Measurements from ENCODE around the gene ZFAND6.

The ZFAND6 gene

GRCh38 chr15:80026310-80026709 is 33.2 kb upstream of the ZFAND6 start:
- Histone ChIP-seq H3K9ac (ENCODE audit: low read length) (no peak overlapping the region), H2BK5ac (ENCODE audit: low read depth, low read length, poor library complexity) (no peak overlapping the region), H4K8ac (ENCODE audit: low read depth, low read length) (no peak overlapping the region), H2BK12ac (ENCODE audit: low read length) (no peak overlapping the region), H3K23ac (ENCODE audit: low read length) (no peak overlapping the region), H4K91ac (ENCODE audit: low read depth, low read length) (no peak overlapping the region), H3K79me1 (ENCODE audit: low read length) (no peaks in the 10 kb centered on the region), H3K18ac (ENCODE audit: low read length) (no peak overlapping the region), H3K36me3 (ENCODE audit: control insufficient read depth in 1 of 2, insufficient read depth in 2 of 2, low read length in 2 of 2) (no peaks in the 10 kb centered on the region), H3K79me2 (ENCODE audit: control insufficient read depth, insufficient read depth, low read length, poor library complexity) (no peaks in the 10 kb centered on the region), H3K27ac (ENCODE audit: low read depth, low read length) (no peak overlapping the region), H2AFZ (ENCODE audit: insufficient read depth, low read length, poor library complexity) (no peak overlapping the region), H3K14ac (ENCODE audit: low read length) (no peak overlapping the region), H2AK5ac (ENCODE audit: low read length) (no peak overlapping the region), H3K4me3 (ENCODE audit: low read depth, low read length) (no peak overlapping the region), H3K4me1 (ENCODE audit: control insufficient read depth in 1 of 2, insufficient read depth in 2 of 2, low read length in 2 of 2) (no peaks in the 10 kb centered on the region), H3K9me3 (ENCODE audit: insufficient read depth, low read depth, low read length) (peaks cover 2% of the 10 kb centered on the region), H4K12ac (ENCODE audit: low read depth, low read length) (no peak overlapping the region), H2BK120ac (ENCODE audit: insufficient read depth, low read length, poor library complexity) (no peak overlapping the region), H3K4ac (ENCODE audit: low read depth, low read length) (no peak overlapping the region), H3K4me2 (ENCODE audit: low read length) (no peak overlapping the region), H3K27me3 (ENCODE audit: insufficient read depth, low read length) (no peaks in the 10 kb centered on the region)
- DNase-seq = no peak
- no CpG with 5 or more reads among the region's 3 CpGs for WGBS (ENCODE audit: extremely low coverage, insufficient coverage, insufficient read length)

- no peak for DNase-seq
- no peak overlapping the region for H3K4me2 ChIP-seq (ENCODE audit: low read length)
- no peak overlapping the region for H3K27ac ChIP-seq (ENCODE audit: low read depth, low read length)
- no peak overlapping the region for H2BK120ac ChIP-seq (ENCODE audit: insufficient read depth, low read length, poor library complexity)
- no peak overlapping the region for H3K18ac ChIP-seq (ENCODE audit: low read length)
- H4K8ac ChIP-seq (ENCODE audit: low read depth, low read length) = no peak overlapping the region
- H4K12ac ChIP-seq (ENCODE audit: low read depth, low read length) = no peak overlapping the region
- no peak overlapping the region for H4K91ac ChIP-seq (ENCODE audit: low read depth, low read length)
- H3K23ac ChIP-seq (ENCODE audit: low read length) = no peak overlapping the region
- H2AK5ac ChIP-seq (ENCODE audit: low read length) = no peak overlapping the region
- no peak overlapping the region for H3K4ac ChIP-seq (ENCODE audit: low read depth, low read length)
- H3K79me2 ChIP-seq (ENCODE audit: control insufficient read depth, insufficient read depth, low read length, poor library complexity) = no peaks in the 10 kb centered on the region
- H2AFZ ChIP-seq (ENCODE audit: insufficient read depth, low read length, poor library complexity) = no peak overlapping the region
- no peak overlapping the region for H3K9ac ChIP-seq (ENCODE audit: low read length)
- peaks cover 2% of the 10 kb centered on the region for H3K9me3 ChIP-seq (ENCODE audit: insufficient read depth, low read depth, low read length)
- no peak overlapping the region for H2BK5ac ChIP-seq (ENCODE audit: low read depth, low read length, poor library complexity)
- no peak overlapping the region for H2BK12ac ChIP-seq (ENCODE audit: low read length)
- H3K4me1 ChIP-seq (ENCODE audit: control insufficient read depth in 1 of 2, insufficient read depth in 2 of 2, low read length in 2 of 2) = no peaks in the 10 kb centered on the region
- H3K36me3 ChIP-seq (ENCODE audit: control insufficient read depth in 1 of 2, insufficient read depth in 2 of 2, low read length in 2 of 2) = no peaks in the 10 kb centered on the region
- H3K14ac ChIP-seq (ENCODE audit: low read length) = no peak overlapping the region
- H3K4me3 ChIP-seq (ENCODE audit: low read depth, low read length) = no peak overlapping the region
- no CpG with 5 or more reads among the region's 4 CpGs for WGBS (ENCODE audit: extremely low coverage, insufficient coverage, insufficient read length)
- H3K79me1 ChIP-seq (ENCODE audit: low read length) = no peaks in the 10 kb centered on the region
- H3K27me3 ChIP-seq (ENCODE audit: insufficient read depth, low read length) = no peaks in the 10 kb centered on the region
Measured at GRCh38 chr15:80026754-80027153, 32.7 kb upstream of the ZFAND6 start.

DNA sequence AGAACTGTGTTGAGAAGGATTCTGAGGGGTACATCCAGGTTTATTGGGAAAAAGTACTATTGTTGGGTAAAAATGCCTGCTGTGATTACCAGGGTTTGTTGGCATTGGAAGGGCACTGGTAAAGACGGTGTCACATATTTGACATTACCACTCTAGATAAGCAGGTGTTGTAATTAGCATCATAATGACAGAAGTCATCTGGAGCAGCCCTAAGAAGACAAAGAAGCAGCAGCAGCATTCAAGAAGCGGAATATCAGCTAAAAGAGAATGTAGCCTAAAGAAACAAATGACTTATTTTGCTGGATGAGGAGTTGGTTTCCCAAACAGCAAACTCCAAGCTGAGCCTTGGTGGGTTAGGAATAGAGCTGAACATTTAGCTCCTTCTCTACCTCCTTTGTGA is 30.5 kb upstream of the ZFAND6 start:
- Histone ChIP-seq H3K18ac (ENCODE audit: low read length) (no peak overlapping the region), H2AK5ac (ENCODE audit: low read length) (no peak overlapping the region), H2BK120ac (ENCODE audit: insufficient read depth, low read length, poor library complexity) (no peak overlapping the region), H3K4me2 (ENCODE audit: low read length) (no peak overlapping the region), H3K9ac (ENCODE audit: low read length) (no peak overlapping the region), H3K4ac (ENCODE audit: low read depth, low read length) (no peak overlapping the region), H3K79me1 (ENCODE audit: low read length) (no peaks in the 10 kb centered on the region), H4K8ac (ENCODE audit: low read depth, low read length) (no peak overlapping the region), H2BK12ac (ENCODE audit: low read length) (no peak overlapping the region), H2AFZ (ENCODE audit: insufficient read depth, low read length, poor library complexity) (no peak overlapping the region), H3K4me3 (ENCODE audit: low read depth, low read length) (no peak overlapping the region), H3K14ac (ENCODE audit: low read length) (no peak overlapping the region), H3K27ac (ENCODE audit: low read depth, low read length) (no peak overlapping the region), H3K36me3 (ENCODE audit: control insufficient read depth in 1 of 2, insufficient read depth in 2 of 2, low read length in 2 of 2) (no peaks in the 10 kb centered on the region), H3K9me3 (ENCODE audit: insufficient read depth, low read depth, low read length) (peaks cover 2% of the 10 kb centered on the region), H2BK5ac (ENCODE audit: low read depth, low read length, poor library complexity) (no peak overlapping the region), H3K4me1 (ENCODE audit: control insufficient read depth in 1 of 2, insufficient read depth in 2 of 2, low read length in 2 of 2) (peaks cover 3 to 4% of the 10 kb centered on the region in 2 experiments), H4K12ac (ENCODE audit: low read depth, low read length) (no peak overlapping the region), H3K23ac (ENCODE audit: low read length) (no peak overlapping the region), H4K91ac (ENCODE audit: low read depth, low read length) (no peak overlapping the region), H3K27me3 (ENCODE audit: insufficient read depth, low read length) (no peaks in the 10 kb centered on the region), H3K79me2 (ENCODE audit: control insufficient read depth, insufficient read depth, low read length, poor library complexity) (no peaks in the 10 kb centered on the region)
- no CpG with 5 or more reads among the region's 2 CpGs for WGBS (ENCODE audit: extremely low coverage, insufficient coverage, insufficient read length)
- DNase-seq = no peak

DNA sequence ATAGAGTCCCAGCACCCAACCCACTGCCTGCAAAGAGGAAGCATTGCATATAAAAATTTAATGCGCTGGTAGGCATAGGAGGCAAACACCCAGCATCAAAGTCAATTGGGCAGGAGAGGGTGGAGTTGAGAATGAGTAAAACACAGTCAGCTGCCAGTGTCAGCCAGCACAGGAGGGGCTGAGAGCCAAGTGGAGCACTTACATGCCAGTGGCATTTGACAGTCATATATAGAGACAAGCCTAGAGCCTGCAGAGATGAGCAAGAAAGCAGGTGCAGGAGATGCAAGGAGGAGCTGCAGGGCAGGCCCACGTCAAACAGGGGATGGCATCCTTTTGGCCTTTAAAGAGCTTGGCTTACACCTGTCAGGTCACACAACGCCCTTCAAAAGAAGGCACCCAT is 27.6 kb upstream of the ZFAND6 start:
- DNase-seq = peak; percentile 5 to 58
- no peak overlapping the region for H3K14ac ChIP-seq (ENCODE audit: low read length)
- H2BK12ac ChIP-seq (ENCODE audit: low read length) = no peak overlapping the region

More for the DNA sequence above, 27.6 kb upstream of the ZFAND6 start:
- Histone ChIP-seq H3K36me3 (ENCODE audit: control insufficient read depth in 1 of 2, insufficient read depth in 2 of 2, low read length in 2 of 2) (no peaks in the 10 kb centered on the region), H4K8ac (ENCODE audit: low read depth, low read length) (no peak overlapping the region), H3K4me2 (ENCODE audit: low read length) (no peak overlapping the region), H3K4me3 (ENCODE audit: low read depth, low read length) (no peak overlapping the region), H3K27me3 (ENCODE audit: insufficient read depth, low read length) (no peaks in the 10 kb centered on the region), H2BK5ac (ENCODE audit: low read depth, low read length, poor library complexity) (no peak overlapping the region), H4K91ac (ENCODE audit: low read depth, low read length) (no peak overlapping the region), H3K23ac (ENCODE audit: low read length) (no peak overlapping the region), H3K79me2 (ENCODE audit: control insufficient read depth, insufficient read depth, low read length, poor library complexity) (no peaks in the 10 kb centered on the region), H4K12ac (ENCODE audit: low read depth, low read length) (no peak overlapping the region), H3K4me1 (ENCODE audit: control insufficient read depth in 1 of 2, insufficient read depth in 2 of 2, low read length in 2 of 2) (peaks cover 3 to 4% of the 10 kb centered on the region in 2 experiments), H3K18ac (ENCODE audit: low read length) (no peak overlapping the region), H2BK120ac (ENCODE audit: insufficient read depth, low read length, poor library complexity) (no peak overlapping the region), H3K79me1 (ENCODE audit: low read length) (no peaks in the 10 kb centered on the region), H3K4ac (ENCODE audit: low read depth, low read length) (no peak overlapping the region), H2AFZ (ENCODE audit: insufficient read depth, low read length, poor library complexity) (no peak overlapping the region), H3K9me3 (ENCODE audit: insufficient read depth, low read depth, low read length) (peaks cover 2% of the 10 kb centered on the region), H3K27ac (ENCODE audit: low read depth, low read length) (no peak overlapping the region), H2AK5ac (ENCODE audit: low read length) (no peak overlapping the region), H3K9ac (ENCODE audit: low read length) (no peak overlapping the region)
- no CpG with 5 or more reads among the region's 3 CpGs for WGBS (ENCODE audit: extremely low coverage, insufficient coverage, insufficient read length)
